ENCODE results near the gene BARX1.

- no peak for TF ChIP-seq CTCF (IDR thresholded peaks at IDR 0.05)
- no peak for TF ChIP-seq POLR2A (IDR thresholded peaks at IDR 0.05)
Observed at GRCh38 chr9:93952119-93952783, 2.9 kb downstream of the BARX1 start.
